Testis (tissue), 3 donors: Measurements from ENCODE around the gene TMEM164. TPM values are rescaled to one million over a fixed set of nuclear protein-coding genes. Genes with fewer than 3 reads are reported as not detected.

Experiments used
- DNase-seq: peaks from one replicate; pipeline ENCODE4 v3.0.0-alpha.2; 2019
- H3K27ac ChIP-seq, 2 donors: fragments of 200-600 bp; sonication (generic); one replicate each; pipeline ENCODE4 v1.5.1; 2019
- H3K27me3 ChIP-seq: fragments of 200-600 bp; sonication (generic); one replicate; pipeline ENCODE4 v1.5.1; 2019
- H3K36me3 ChIP-seq: fragments of 200-600 bp; sonication (generic); one replicate; pipeline ENCODE4 v1.5.1; 2017; ENCODE audit warnings: low read depth; ENCODE audit errors: missing control alignments
- H3K4me1 ChIP-seq: fragments of 200-600 bp; sonication (generic); one replicate; pipeline ENCODE4 v1.5.1; 2019
- H3K4me3 ChIP-seq, 2 donors: fragments of 200-600 bp; sonication (generic); one replicate each; pipeline ENCODE4 v1.5.1; 2017 to 2019
- H3K9me3 ChIP-seq: fragments of 200-600 bp; sonication (generic); one replicate; pipeline ENCODE4 v1.5.1; 2017
- POLR2A ChIP-seq: fragments of 450-650 bp; IDR thresholded peaks from one replicate; pipeline ENCODE4 v1.6.1; 2017; ENCODE audit warnings: antibody characterized with exemption, mild to moderate bottlenecking, moderate library complexity
- WGBS, 2 donors: methylation state at CpG; one replicate each; pipeline ENCODE4 v1.1.5; 2018; 5-methylcytosine and 5-hydroxymethylcytosine counted together
- intact Hi-C: fragments of 100-400 bp; cut with DNase I; formaldehyde crosslinking; loops from one replicate; pipeline ENCODE4 v1.15.1; 2023; ENCODE audit warnings: low total_unique reads
- polyA plus RNA-seq: library from polyadenylated mRNA; stranded (reverse); fragments of 350-450 nt; fragmentation: Illumina TruSeq; extraction: RNeasy Lipid Tissue Mini Kit (QIAGEN cat#74804); gene quantifications from one replicate; pipeline ENCODE4 v1.2.3, GENCODE V29; 2014; ENCODE audit warnings: low read depth, low replicate concordance; ENCODE audit not compliant: insufficient read depth
- total RNA-seq, 2 donors: library from RNA; depleted of rRNA; stranded (reverse); fragments of >200 nt; gene quantifications; one replicate each; pipeline ENCODE4 v1.2.3, GENCODE V29; 2016
- TF ChIP-seq, protein P1 (sequence below), 3 experiments: fragments of 450-650 bp in 2 of 3; fragments of 200-600 bp in 1 of 3; sonication (generic) in 1 of 3; IDR thresholded peaks; one replicate each; pipeline ENCODE4 v1.5.1; 2016 to 2019; ENCODE audit warnings: antibody characterized with exemption in 3 of 3, mild to moderate bottlenecking in 2 of 3, moderate library complexity in 1 of 3

Gene TMEM164
- total and polyA plus RNA-seq, 3 donors from 2014 or later, result 7.9 to 13.9 (median 8.1) TPM

DNA sequence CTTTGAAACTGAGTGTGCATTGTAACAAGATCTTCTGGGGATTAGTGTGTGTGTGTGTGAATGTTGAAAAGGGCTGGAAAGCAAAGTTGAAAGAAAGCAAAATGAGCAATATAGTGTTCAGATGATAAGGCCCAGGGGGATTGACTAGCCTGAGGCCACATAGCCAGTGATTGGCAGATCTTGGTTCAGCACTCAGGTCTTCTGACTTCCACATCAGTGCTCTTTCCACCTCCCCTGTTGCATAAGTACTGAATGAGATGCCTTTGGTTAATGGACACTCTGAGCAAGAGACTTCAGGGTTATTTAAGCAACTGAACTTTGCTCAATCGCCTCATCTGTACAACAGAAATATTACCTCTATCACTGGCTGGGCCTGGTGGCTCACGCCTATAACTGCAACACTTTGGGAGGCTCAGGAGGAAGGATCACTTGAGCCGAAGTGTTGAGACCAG, 120.4 kb downstream of the TMEM164 start:
- Histone ChIP-seq H3K27ac (no peak overlapping the region), H3K4me3 (no peak overlapping the region), H3K36me3 (no peaks in the 10 kb centered on the region), H3K4me1 (no peaks in the 10 kb centered on the region), H3K9me3 (no peaks in the 10 kb centered on the region), H3K27me3 (no peaks in the 10 kb centered on the region)
- 98% methylated on average over 3 of the region's 3 CpGs; no CpG with 5 or more reads in 1 of the 2 donors for WGBS, 2 donors
- TF ChIP-seq POLR2A, result no peak
- TF ChIP-seq, protein P1, sequence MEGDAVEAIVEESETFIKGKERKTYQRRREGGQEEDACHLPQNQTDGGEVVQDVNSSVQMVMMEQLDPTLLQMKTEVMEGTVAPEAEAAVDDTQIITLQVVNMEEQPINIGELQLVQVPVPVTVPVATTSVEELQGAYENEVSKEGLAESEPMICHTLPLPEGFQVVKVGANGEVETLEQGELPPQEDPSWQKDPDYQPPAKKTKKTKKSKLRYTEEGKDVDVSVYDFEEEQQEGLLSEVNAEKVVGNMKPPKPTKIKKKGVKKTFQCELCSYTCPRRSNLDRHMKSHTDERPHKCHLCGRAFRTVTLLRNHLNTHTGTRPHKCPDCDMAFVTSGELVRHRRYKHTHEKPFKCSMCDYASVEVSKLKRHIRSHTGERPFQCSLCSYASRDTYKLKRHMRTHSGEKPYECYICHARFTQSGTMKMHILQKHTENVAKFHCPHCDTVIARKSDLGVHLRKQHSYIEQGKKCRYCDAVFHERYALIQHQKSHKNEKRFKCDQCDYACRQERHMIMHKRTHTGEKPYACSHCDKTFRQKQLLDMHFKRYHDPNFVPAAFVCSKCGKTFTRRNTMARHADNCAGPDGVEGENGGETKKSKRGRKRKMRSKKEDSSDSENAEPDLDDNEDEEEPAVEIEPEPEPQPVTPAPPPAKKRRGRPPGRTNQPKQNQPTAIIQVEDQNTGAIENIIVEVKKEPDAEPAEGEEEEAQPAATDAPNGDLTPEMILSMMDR (IDR thresholded peaks at IDR 0.05), result no peak
- DNase-seq, result no peak
- intact Hi-C loops, result no loop called here

DNA sequence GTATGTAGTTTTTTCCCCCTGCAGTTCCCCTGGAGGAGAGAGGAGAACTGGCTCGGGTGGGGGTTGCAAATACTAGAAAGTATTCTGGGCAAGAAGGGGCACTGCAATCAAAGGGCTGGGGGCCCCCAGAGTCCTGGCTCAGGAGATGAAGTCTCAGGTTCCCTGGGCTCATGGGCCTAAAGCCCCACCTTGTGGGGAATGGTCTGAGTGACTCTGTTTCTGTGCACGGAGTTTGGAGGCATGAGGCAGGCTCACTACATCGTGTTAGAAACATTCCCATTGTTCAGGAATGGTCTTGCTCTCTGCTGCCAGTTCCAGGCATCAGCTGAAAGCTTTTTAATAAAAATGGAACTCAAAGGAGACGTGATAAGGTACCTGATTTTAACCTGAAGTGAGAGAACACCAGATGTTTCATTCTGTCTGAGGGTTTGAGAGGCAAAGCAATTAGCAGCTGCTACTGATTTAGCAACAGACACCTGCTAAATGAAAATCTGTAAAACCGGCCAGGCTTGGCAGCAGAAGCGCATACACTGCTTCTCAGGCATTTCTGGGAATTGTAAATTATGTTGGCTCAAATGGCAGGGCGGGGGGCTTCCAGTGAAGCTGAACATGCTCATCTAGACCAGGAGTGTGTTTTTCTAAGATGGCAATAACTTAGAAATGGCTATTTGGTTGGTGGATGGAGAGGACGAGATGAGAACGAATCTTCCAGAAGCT, 122.7 kb downstream of the TMEM164 start:
- no peak for TF ChIP-seq POLR2A
- TF ChIP-seq, protein P1 (IDR thresholded peaks at IDR 0.05), result no peak
- WGBS, 2 donors, result 77 to 84% methylated on average over 7 to 9 of the region's 9 CpGs
- intact Hi-C loops, result no loop called here
- DNase-seq, result no peak
- Histone ChIP-seq H3K27ac (no peak overlapping the region), H3K36me3 (no peaks in the 10 kb centered on the region), H3K4me1 (no peaks in the 10 kb centered on the region), H3K4me3 (no peak overlapping the region), H3K9me3 (no peaks in the 10 kb centered on the region), H3K27me3 (no peaks in the 10 kb centered on the region)

DNA sequence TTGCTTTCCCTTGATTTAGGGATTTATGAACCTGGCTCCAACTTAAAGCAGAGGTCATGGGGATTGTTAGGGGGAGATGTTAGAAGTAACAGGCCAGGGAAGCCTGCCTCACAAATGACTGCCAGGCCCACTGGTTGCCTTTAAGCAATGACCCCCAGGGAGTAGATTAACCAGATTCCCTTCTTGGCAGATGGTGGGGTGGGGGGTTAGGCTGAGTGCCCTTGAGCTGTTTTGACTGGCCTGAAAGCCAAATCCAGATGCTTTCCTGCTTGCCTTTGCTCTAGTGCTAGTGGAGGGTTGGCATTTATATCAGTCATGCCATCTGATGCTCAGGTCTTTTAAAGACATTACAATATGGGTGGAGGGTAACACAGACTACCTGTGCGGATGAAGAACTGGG, 128.1 kb downstream of the TMEM164 start:
- H3K27ac ChIP-seq, result no peak overlapping the region
- no peak for DNase-seq
- TF ChIP-seq POLR2A, result no peak
- TF ChIP-seq, protein P1 (IDR thresholded peaks at IDR 0.05), result no peak
- no peaks in the 10 kb centered on the region for H3K27me3 ChIP-seq
- H3K4me3 ChIP-seq, result no peak overlapping the region
- H3K9me3 ChIP-seq, result no peaks in the 10 kb centered on the region
- H3K36me3 ChIP-seq, result no peaks in the 10 kb centered on the region
- 83 to 93% methylated on average over 1 of the region's 1 CpG for WGBS, 2 donors
- intact Hi-C loops, result no loop called here
- no peaks in the 10 kb centered on the region for H3K4me1 ChIP-seq

DNA sequence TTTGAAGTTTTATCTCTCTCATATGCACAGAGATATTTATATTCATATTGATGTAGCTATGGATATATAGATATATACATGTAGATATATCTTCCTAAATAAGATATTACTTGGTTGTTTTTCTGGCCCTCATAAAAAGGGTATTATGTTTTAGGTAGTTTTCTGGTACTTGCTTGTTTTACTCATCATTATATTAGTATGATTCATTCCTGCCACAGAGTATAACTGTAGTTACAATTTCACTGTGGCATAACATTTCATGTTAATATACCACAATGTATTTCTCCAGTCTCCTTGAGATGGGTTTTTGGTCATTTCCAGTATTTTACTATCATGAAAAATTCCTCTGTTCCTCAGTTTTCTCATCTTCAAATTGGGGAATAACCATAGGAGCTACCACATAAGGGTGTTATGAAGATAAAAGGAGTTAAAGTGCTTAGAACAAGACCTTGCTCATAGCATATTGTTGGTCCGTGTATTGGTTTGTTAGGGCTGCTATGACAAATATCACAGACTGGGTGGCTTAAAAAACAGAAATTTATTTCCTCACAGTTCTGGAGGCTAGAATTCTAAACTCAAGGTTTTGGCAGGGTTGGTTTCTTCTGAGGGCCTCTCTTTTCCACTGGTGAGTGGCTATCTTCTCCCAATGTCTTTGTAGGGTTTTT, 129.7 kb downstream of the TMEM164 start:
- intact Hi-C loops, result no loop called here
- H3K27me3 ChIP-seq, result no peaks in the 10 kb centered on the region
- H3K27ac ChIP-seq, result no peak overlapping the region
- no peak for TF ChIP-seq POLR2A
- TF ChIP-seq, protein P1 (IDR thresholded peaks at IDR 0.05), result no peak
- no peak overlapping the region for H3K4me3 ChIP-seq
- WGBS, 2 donors, result 100% methylated on average over 1 of the region's 1 CpG
- no peaks in the 10 kb centered on the region for H3K4me1 ChIP-seq
- no peaks in the 10 kb centered on the region for H3K36me3 ChIP-seq
- DNase-seq, result no peak
- H3K9me3 ChIP-seq, result no peaks in the 10 kb centered on the region
